HG03575 (cell line): ENCODE results near the gene ODC1.

Experiments
- ATAC-seq: cut with Tn5 transposase; IDR thresholded peaks from one replicate; pipeline ENCODE4 v1.9.1; 2021; ENCODE audit not compliant: unreplicated experiment, insufficient number of reproducible peaks, low FRiP score; ENCODE audit errors: extremely low read depth

ODC1 gene

DNA sequence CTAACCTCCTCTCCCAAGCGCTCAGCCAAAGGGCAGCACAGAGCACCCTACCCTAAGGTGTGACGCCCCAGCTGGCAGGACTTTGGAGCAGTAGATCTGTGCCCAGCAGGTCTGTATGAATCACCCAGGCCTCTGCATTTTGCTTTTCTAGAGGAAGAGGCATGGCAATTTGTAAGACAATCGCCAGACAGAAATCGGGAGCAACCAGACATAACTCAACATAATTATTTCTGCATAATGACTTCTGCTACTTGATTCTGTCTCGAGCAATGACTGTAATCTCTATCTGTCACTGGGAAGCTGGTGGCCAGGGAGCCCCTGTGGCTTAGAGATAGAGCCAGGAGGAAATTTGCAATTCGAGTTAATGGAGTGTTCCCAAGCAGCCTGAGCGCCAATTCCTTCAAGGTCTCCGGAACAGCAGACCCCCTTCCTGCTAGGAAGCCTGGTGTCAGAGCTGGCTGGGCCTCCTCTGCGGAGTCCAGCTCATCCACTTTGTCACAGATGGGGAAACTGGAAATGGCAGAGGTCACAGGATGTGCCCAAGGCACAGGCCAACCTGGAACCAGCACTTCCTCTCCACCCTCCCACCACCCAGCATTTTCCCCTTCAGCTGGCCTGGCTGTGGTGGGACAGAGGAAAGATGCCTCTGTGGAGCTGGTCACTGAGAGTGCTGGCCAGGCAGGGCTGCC is 55.0 kb downstream of the ODC1 start:
- no peak for ATAC-seq

DNA sequence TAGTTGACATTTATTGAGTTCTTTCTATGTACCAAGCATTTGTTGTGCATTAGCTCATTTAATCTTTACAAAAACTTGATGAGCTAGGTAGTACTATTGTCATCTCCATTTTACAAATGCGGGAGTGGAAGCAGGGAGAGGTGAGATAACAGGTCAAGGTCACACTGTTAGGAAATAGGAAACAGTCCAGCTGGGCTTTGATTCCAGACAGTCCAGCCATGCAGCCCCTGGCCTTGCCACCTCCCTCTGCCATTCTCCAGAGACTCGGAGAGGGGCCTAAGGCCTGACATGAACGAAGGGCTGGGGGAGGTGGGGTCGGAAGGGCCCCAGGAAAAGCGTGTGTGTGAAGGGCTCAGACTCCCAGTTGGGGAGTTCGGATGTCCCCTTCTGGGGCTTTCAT is 55.6 kb downstream of the ODC1 start:
- ATAC-seq, result no peak

DNA sequence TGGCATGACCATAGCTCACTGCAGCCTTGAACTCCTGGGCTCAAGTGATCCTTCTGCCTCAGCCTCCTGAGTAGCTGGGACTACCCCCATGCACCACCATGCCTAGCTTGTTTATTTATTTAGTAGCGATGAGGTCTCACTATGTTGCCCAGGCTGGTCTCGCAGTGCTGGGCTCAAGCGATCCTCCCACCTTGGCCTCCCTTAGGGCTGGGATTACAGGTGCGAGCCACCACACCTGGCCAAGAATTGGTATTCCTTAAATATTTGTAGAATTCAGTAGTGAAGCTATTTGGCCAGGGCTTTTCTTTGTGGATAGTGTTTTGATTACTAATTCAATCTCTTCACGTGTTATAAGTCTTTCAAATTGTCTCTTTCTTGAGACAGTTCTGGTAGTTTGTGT is 56.0 kb downstream of the ODC1 start:
- ATAC-seq, result no peak

DNA sequence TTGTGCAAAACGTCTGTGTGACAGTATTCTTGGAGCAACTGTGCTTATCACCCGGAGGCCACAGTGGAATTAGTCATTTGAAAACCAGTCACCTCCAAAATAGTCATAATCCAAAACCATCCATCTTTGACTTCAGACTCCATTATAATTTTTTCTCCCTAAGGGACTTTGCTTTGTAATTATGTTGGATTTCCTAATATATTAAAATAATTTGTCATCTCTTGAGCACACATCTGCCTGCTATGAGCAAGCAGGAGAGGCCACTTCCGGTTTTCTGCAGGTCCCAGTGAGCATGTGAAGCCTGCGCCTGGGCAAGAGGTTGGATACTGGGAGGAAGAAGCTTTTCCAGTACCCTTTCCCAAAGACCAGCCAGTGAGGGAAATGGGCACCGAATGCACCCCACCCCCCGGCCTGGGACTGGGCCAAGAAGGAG is 57.7 kb downstream of the ODC1 start:
- ATAC-seq, result no peak
